IMR-90 (cell line): ENCODE measurements around the gene BRD3. TPM values are rescaled to one million over a fixed set of nuclear protein-coding genes. Genes with fewer than 3 reads are reported as not detected.

Experiments used
- ATAC-seq: fragments of 200-7000 bp; cut with Tn5 transposase; 2 replicates; pipeline ENCODE4 v1.9.1; 2020; ENCODE audit warnings: low read depth, mild to moderate bottlenecking, moderate library complexity
- BruUV-seq: library from RNA; stranded (reverse); fragments of 400-500 nt; replicated peaks from 2 replicates; lab custom pipeline; 2021; lab: Mats Ljungman, UMichigan
- CTCF ChIA-PET: fragments of 300-600 bp; formaldehyde crosslinking; extraction: SDS; loops from one replicate; lab custom pipeline; 2021; ENCODE audit warnings: antibody characterized with exemption; lab: Yijun Ruan, JAX
- POLR2A ChIA-PET: fragments of 300-600 bp; sonication (Branson Sonifier 250); formaldehyde crosslinking; loops from one replicate; lab custom pipeline; 2022; ENCODE audit warnings: antibody characterized with exemption; ENCODE audit not compliant: unreplicated experiment; lab: Charles Lee
- DNase-seq: peaks from one replicate; pipeline ENCODE4 v3.0.0; 2013
- H2AFZ ChIP-seq: replicated peaks from 2 replicates; pipeline ENCODE3; 2013; ENCODE audit warnings: low read length, mild to moderate bottlenecking; ENCODE audit not compliant: poor library complexity
- H2AK5ac ChIP-seq: 2 replicates; pipeline ENCODE4 v1.6.1; 2013; ENCODE audit warnings: low read depth, low read length, inconsistent platforms
- H2AK9ac ChIP-seq: replicated peaks from 2 replicates; pipeline ENCODE3; 2013; ENCODE audit warnings: mild to moderate bottlenecking, low read depth, low read length, moderate library complexity; ENCODE audit not compliant: poor library complexity
- H2BK120ac ChIP-seq: 2 replicates; pipeline ENCODE4 v1.6.1; 2013; ENCODE audit warnings: low read depth, low read length, inconsistent platforms
- H2BK15ac ChIP-seq: 3 replicates; pipeline ENCODE4 v1.6.1; 2013; ENCODE audit warnings: low read depth, low read length, inconsistent platforms
- H2BK20ac ChIP-seq: 2 replicates; pipeline ENCODE4 v1.6.1; 2013; ENCODE audit warnings: low read depth, mild to moderate bottlenecking, inconsistent platforms, low read length, moderate library complexity
- H2BK5ac ChIP-seq: 2 replicates; pipeline ENCODE4 v1.6.1; 2013; ENCODE audit warnings: mild to moderate bottlenecking, low read depth, low read length, inconsistent platforms; ENCODE audit not compliant: poor library complexity, severe bottlenecking
- H3K14ac ChIP-seq: replicated peaks from 2 replicates; pipeline ENCODE4 v1.6.1; 2013; ENCODE audit warnings: low read depth, low read length, inconsistent platforms
- H3K18ac ChIP-seq: 2 replicates; pipeline ENCODE4 v1.6.1; 2013; ENCODE audit warnings: low read depth, low read length, control low read depth
- H3K23ac ChIP-seq: 2 replicates; pipeline ENCODE4 v1.6.1; 2013; ENCODE audit warnings: low read depth, low read length, inconsistent platforms
- H3K27ac ChIP-seq: 2 replicates; pipeline ENCODE4 v1.5.1; 2013; ENCODE audit warnings: mild to moderate bottlenecking, control low read depth, low read length; ENCODE audit not compliant: insufficient read depth
- H3K27me3 ChIP-seq: 2 replicates; pipeline ENCODE4 v1.6.1; 2013; ENCODE audit warnings: low read length; ENCODE audit not compliant: control insufficient read depth, insufficient read depth
- H3K36me3 ChIP-seq: 2 replicates; pipeline ENCODE4 v1.6.1; 2013; ENCODE audit warnings: low read length, mixed read lengths; ENCODE audit not compliant: control insufficient read depth, insufficient read depth
- H3K4ac ChIP-seq: 2 replicates; pipeline ENCODE4 v1.6.1; 2013; ENCODE audit warnings: low read depth, low read length, inconsistent platforms
- H3K4me1 ChIP-seq: 2 replicates; pipeline ENCODE4 v1.6.1; 2013; ENCODE audit warnings: low read length, mixed read lengths; ENCODE audit not compliant: control insufficient read depth, insufficient read depth
- H3K4me2 ChIP-seq: 2 replicates; pipeline ENCODE4 v1.6.1; 2013; ENCODE audit warnings: low read depth, mild to moderate bottlenecking, control low read depth, low read length, moderate library complexity
- H3K4me3 ChIP-seq: 2 replicates; pipeline ENCODE4 v1.5.1; 2013; ENCODE audit warnings: low read depth, mild to moderate bottlenecking, control low read depth, low read length, moderate library complexity; ENCODE audit not compliant: insufficient read depth
- H3K56ac ChIP-seq: 2 replicates; pipeline ENCODE4 v1.6.1; 2013; ENCODE audit warnings: low read length, inconsistent platforms; ENCODE audit not compliant: insufficient read depth; ENCODE audit errors: extremely low read depth
- H3K79me1 ChIP-seq, 2 experiments: 2 replicates each; pipeline ENCODE4 v1.6.1; 2013; ENCODE audit warnings: low read length in 2 of 2, inconsistent platforms in 1 of 2, low read depth in 1 of 2
- H3K9ac ChIP-seq: 2 replicates; pipeline ENCODE4 v1.6.1; 2013; ENCODE audit warnings: low read depth, low read length, control low read depth
- H3K9me1 ChIP-seq: 2 replicates; pipeline ENCODE4 v1.6.1; 2013; ENCODE audit warnings: low read length, inconsistent platforms; ENCODE audit not compliant: insufficient read depth
- H3K9me3 ChIP-seq: 2 replicates; pipeline ENCODE4 v1.6.1; 2013; ENCODE audit warnings: low read length; ENCODE audit not compliant: control insufficient read depth, insufficient read depth
- H4K20me1 ChIP-seq: 2 replicates; pipeline ENCODE4 v1.6.1; 2013; ENCODE audit warnings: low read length, inconsistent platforms; ENCODE audit not compliant: insufficient read depth
- H4K5ac ChIP-seq: 2 replicates; pipeline ENCODE4 v1.6.1; 2013; ENCODE audit warnings: mild to moderate bottlenecking, low read depth, low read length, control low read depth
- H4K8ac ChIP-seq, 2 experiments: 2 replicates each; pipeline ENCODE4 v1.6.1; 2013; ENCODE audit warnings: low read depth in 2 of 2, low read length in 2 of 2, control low read depth in 1 of 2, inconsistent platforms in 1 of 2
- H4K91ac ChIP-seq: 2 replicates; pipeline ENCODE4 v1.6.1; 2013; ENCODE audit warnings: low read depth, low read length, inconsistent platforms; ENCODE audit not compliant: insufficient read depth
- CHD1 ChIP-seq: IDR thresholded peaks from 2 replicates; pipeline ENCODE4 v1.6.1; 2012; ENCODE audit warnings: low read depth, low read length, improper control_type of control experiment
- MAZ ChIP-seq: IDR thresholded peaks from 2 replicates; pipeline ENCODE4 v1.6.1; 2012; ENCODE audit warnings: low read depth, mild to moderate bottlenecking, low read length, improper control_type of control experiment, moderate library complexity, borderline replicate concordance
- RCOR1 ChIP-seq: IDR thresholded peaks from 2 replicates; pipeline ENCODE4 v1.6.1; 2012; ENCODE audit warnings: mild to moderate bottlenecking, low read length, improper control_type of control experiment; ENCODE audit not compliant: insufficient replicate concordance
- WGBS, 2 experiments: methylation state at CpG; one replicate each; pipeline versions ENCODE4 v1.1.5 to v1.1.7; 2013; ENCODE audit warnings: missing lambda C conversion rate in 2 of 2; ENCODE audit not compliant: insufficient read length in 1 of 2; ENCODE audit errors: extremely low coverage in 2 of 2; 5-methylcytosine and 5-hydroxymethylcytosine counted together
- dilution Hi-C: fragments of 300-500 bp; cut with HindIII; formaldehyde crosslinking; loops from one replicate; pipeline ENCODE4 v1.14.3; 2018; ENCODE audit warnings: low sequenced_read_pairs; ENCODE audit not compliant: unreplicated experiment
- in situ Hi-C: fragments of 300-500 bp; cut with MboI; formaldehyde crosslinking; loops from 3 replicates; pipeline ENCODE4 v1.14.3; 2019; ENCODE audit warnings: low sequenced_read_pairs, inconsistent platforms, mixed read lengths
- intact Hi-C: fragments of 100-400 bp; cut with micrococcal nuclease; formaldehyde crosslinking; loops from 2 replicates; pipeline ENCODE4 v1.10.0; 2022
- polyA plus RNA-seq, 3 experiments: library from polyadenylated mRNA; depleted of rRNA; stranded (reverse); fragments of >200 nt; gene quantifications; 2 replicates each; pipeline ENCODE4 v1.2.3, GENCODE V29; 2012; ENCODE audit warnings: low replicate concordance in 1 of 3
- total RNA-seq: library from RNA; depleted of rRNA; stranded (reverse); fragments of >200 nt; gene quantifications from 2 replicates; pipeline ENCODE4 v1.2.3, GENCODE V29; 2012

Gene BRD3
- total and polyA plus RNA-seq, 2 of the 4 experiments (the other 2 are of a cell fraction): 2.2 to 7.1 TPM

GRCh38 chr9:134065612-134066419 lies 2.0 kb downstream of the BRD3 start:
- H3K9me1 ChIP-seq: peaks cover 12% of the 10 kb centered on the region; the same call in 1 of the 2 replicates
- peak overlapping the region; percentile 96 for H3K4me3 ChIP-seq
- peak overlapping the region; percentile 58 for H2AFZ ChIP-seq
- peak; percentile 12 for ATAC-seq
- H2AK5ac ChIP-seq: no peak overlapping the region
- no peak overlapping the region for H2BK15ac ChIP-seq
- H3K9me3 ChIP-seq: no peaks in the 10 kb centered on the region
- intact Hi-C loops (loop anchor here (2.0 to 10.0 kb wide), 3 partner anchors 71 to 379 kb away; partner anchors contain the start of genes RXRA and WDR5), in situ Hi-C loops (no loop called here), dilution Hi-C loops (no loop called here)
- no peak overlapping the region for H2BK20ac ChIP-seq
- peak overlapping the region; percentile 47 for H3K27ac ChIP-seq
- TF ChIP-seq RCOR1 (no peak), MAZ (peak; percentile 17; the same call in 1 of the 2 replicates), CHD1 (no peak)
- H3K27me3 ChIP-seq: peaks cover 18% of the 10 kb centered on the region
- no peak overlapping the region; the same call in 1 of the 2 replicates for H3K56ac ChIP-seq
- POLR2A ChIA-PET: no interaction called here
- H4K91ac ChIP-seq: no peak overlapping the region; the same call in 1 of the 2 replicates
- H3K36me3 ChIP-seq: no peaks in the 10 kb centered on the region
- DNase-seq: peak; percentile 66
- peaks cover 15 to 62% of the 10 kb centered on the region in 2 experiments for H3K79me1 ChIP-seq
- peak overlapping the region; percentile 33 for H3K23ac ChIP-seq
- no TSS peak for BruUV-seq
- no peak overlapping the region for H2BK120ac ChIP-seq
- peak overlapping the region; percentile 91 for H2AK9ac ChIP-seq
- no peak overlapping the region for H4K5ac ChIP-seq
- H2BK5ac ChIP-seq: peak overlapping the region; percentile 33
- H4K8ac ChIP-seq: peak overlapping the region in 1 of 2 experiments; percentile 24; a peak in 2 of 4 replicates
- H3K14ac ChIP-seq: peak overlapping the region; percentile 34
- WGBS, 2 experiments: 77% methylated on average over 5 of the region's 28 CpGs; no CpG with 5 or more reads in 1 of the 2 experiments
- no peak overlapping the region for H3K18ac ChIP-seq
- peaks cover 60% of the 10 kb centered on the region for H4K20me1 ChIP-seq
- CTCF ChIA-PET: interaction anchor here (0.5 kb wide), 1 partner anchor 82 kb away, joined by 3 read pairs; no protein-coding TSS in a partner anchor
- peak overlapping the region; percentile 79 for H3K4me2 ChIP-seq
- H3K9ac ChIP-seq: peak overlapping the region; percentile 86
- 0 out of 2 replicates have a peak overlapping the region, but pooled peaks have one; percentile 12 for H3K4ac ChIP-seq
- peaks cover 9% of the 10 kb centered on the region for H3K4me1 ChIP-seq
